Mesodermal cell (in vitro differentiated cells): ENCODE measurements around the gene BLCAP.
"Not testable (repeated sequence)": the region's sequence is repeated elsewhere in the genome, so short reads cannot be mapped to it uniquely, and the experiment has no call there.

Experiments
- H3K27ac ChIP-seq: 2 replicates; pipeline ENCODE4 v1.7.0; 2013; ENCODE audit warnings: mild to moderate bottlenecking, low read depth, low read length, moderate library complexity; ENCODE audit not compliant: severe bottlenecking
- H3K36me3 ChIP-seq: 2 replicates; pipeline ENCODE4 v1.7.1; 2013; ENCODE audit warnings: mild to moderate bottlenecking, low read length, moderate library complexity; ENCODE audit not compliant: control insufficient read depth, insufficient read depth
- H3K4me1 ChIP-seq: one replicate; pipeline ENCODE4 v1.7.1; 2013; ENCODE audit warnings: mild to moderate bottlenecking, low read length; ENCODE audit not compliant: insufficient read depth, control insufficient read depth, poor library complexity, severe bottlenecking
- H3K4me3 ChIP-seq: 2 replicates; pipeline ENCODE4 v1.7.0; 2013; ENCODE audit warnings: low read length, control low read depth, mild to moderate bottlenecking; ENCODE audit not compliant: insufficient read depth, poor library complexity, severe bottlenecking; ENCODE audit errors: extremely low read depth
- H3K9me3 ChIP-seq: 2 replicates; pipeline ENCODE4 v1.7.1; 2013; ENCODE audit warnings: mild to moderate bottlenecking, low read length, moderate library complexity; ENCODE audit not compliant: control insufficient read depth
- WGBS, 2 experiments: methylation state at CpG; one replicate each; pipeline ENCODE4 v1.1.5; 2013; ENCODE audit warnings: missing lambda C conversion rate in 2 of 2; ENCODE audit not compliant: insufficient coverage in 2 of 2; 5-methylcytosine and 5-hydroxymethylcytosine counted together

BLCAP gene

GRCh38 chr20:37494301-37494700, 33.4 kb downstream of the BLCAP start:
- no peaks in the 10 kb centered on the region for H3K4me1 ChIP-seq
- no peak overlapping the region for H3K27ac ChIP-seq
- WGBS, 2 experiments: 94 to 97% methylated on average over 8 of the region's 8 CpGs
- no peaks in the 10 kb centered on the region for H3K9me3 ChIP-seq
- H3K4me3 ChIP-seq: no peak overlapping the region
- peaks cover 12% of the 10 kb centered on the region for H3K36me3 ChIP-seq

- no peaks in the 10 kb centered on the region for H3K4me1 ChIP-seq
- no peak overlapping the region for H3K27ac ChIP-seq
- 67 to 77% methylated on average over 2 of the region's 2 CpGs for WGBS, 2 experiments
- peaks cover 12% of the 10 kb centered on the region for H3K36me3 ChIP-seq
- no peaks in the 10 kb centered on the region for H3K9me3 ChIP-seq
- H3K4me3 ChIP-seq: no peak overlapping the region
These were observed 34.7 kb downstream of the BLCAP start for GRCh38 chr20:37492945-37493344.

GRCh38 chr20:37492096-37492625, 35.5 kb downstream of the BLCAP start:
- 90 to 94% methylated on average over 3 to 5 of the region's 6 CpGs for WGBS, 2 experiments
- Histone ChIP-seq H3K4me3 (no peak overlapping the region), H3K9me3 (no peaks in the 10 kb centered on the region), H3K4me1 (no peaks in the 10 kb centered on the region), H3K27ac (no peak overlapping the region), H3K36me3 (peaks cover 12% of the 10 kb centered on the region)

- Histone ChIP-seq H3K36me3 (peaks cover 12% of the 10 kb centered on the region), H3K27ac (no peak overlapping the region), H3K9me3 (no peaks in the 10 kb centered on the region), H3K4me1 (no peaks in the 10 kb centered on the region), H3K4me3 (no peak overlapping the region)
- 83 to 85% methylated on average over 6 to 7 of the region's 7 CpGs for WGBS, 2 experiments
These were observed 36.9 kb downstream of the BLCAP start for GRCh38 chr20:37490663-37491350.

GRCh38 chr20:37486209-37486608, 41.5 kb downstream of the BLCAP start:
- 100% methylated on average over 1 of the region's 1 CpG for WGBS, 2 experiments
- H3K9me3 ChIP-seq: peaks cover 12% of the 10 kb centered on the region
- not testable (repeated sequence) for H3K4me3 ChIP-seq, H3K4me1 ChIP-seq, H3K36me3 ChIP-seq, H3K27ac ChIP-seq

- 75 to 100% methylated on average over 1 to 2 of the region's 3 CpGs for WGBS, 2 experiments
- H3K4me3 ChIP-seq: no peak overlapping the region
- H3K9me3 ChIP-seq: peaks cover 12% of the 10 kb centered on the region
- H3K27ac ChIP-seq: no peak overlapping the region
- no peaks in the 10 kb centered on the region for H3K4me1 ChIP-seq
- H3K36me3 ChIP-seq: no peaks in the 10 kb centered on the region
These were observed 43.3 kb downstream of the BLCAP start for GRCh38 chr20:37484331-37484730.

- H3K4me3 ChIP-seq: no peak overlapping the region
- WGBS, 2 experiments: 96 to 100% methylated on average over 3 of the region's 5 CpGs
- H3K4me1 ChIP-seq: no peaks in the 10 kb centered on the region
- H3K9me3 ChIP-seq: peaks cover 12% of the 10 kb centered on the region
- H3K36me3 ChIP-seq: no peaks in the 10 kb centered on the region
- H3K27ac ChIP-seq: no peak overlapping the region
These were observed 46.1 kb downstream of the BLCAP start for GRCh38 chr20:37481610-37482009.

- no peaks in the 10 kb centered on the region for H3K36me3 ChIP-seq
- H3K4me1 ChIP-seq: no peaks in the 10 kb centered on the region
- peaks cover 12% of the 10 kb centered on the region for H3K9me3 ChIP-seq
- H3K27ac ChIP-seq: no peak overlapping the region
- 84 to 100% methylated on average over 1 of the region's 1 CpG for WGBS, 2 experiments
- no peak overlapping the region for H3K4me3 ChIP-seq
These were observed 46.8 kb downstream of the BLCAP start for GRCh38 chr20:37480919-37481318.

GRCh38 chr20:37479925-37480691, 47.6 kb downstream of the BLCAP start:
- WGBS, 2 experiments: 92 to 95% methylated on average over 9 of the region's 9 CpGs

GRCh38 chr20:37479266-37479665, 48.4 kb downstream of the BLCAP start:
- no peak overlapping the region for H3K4me3 ChIP-seq
- WGBS, 2 experiments: 85 to 94% methylated on average over 5 to 6 of the region's 6 CpGs
- no peaks in the 10 kb centered on the region for H3K4me1 ChIP-seq
- no peak overlapping the region for H3K27ac ChIP-seq
- no peaks in the 10 kb centered on the region for H3K36me3 ChIP-seq
- H3K9me3 ChIP-seq: peaks cover 12% of the 10 kb centered on the region

More at GRCh38 chr20:37479925-37480691, 47.6 kb downstream of the BLCAP start:
- H3K4me3 ChIP-seq: no peak overlapping the region
- H3K4me1 ChIP-seq: no peaks in the 10 kb centered on the region
- peaks cover 12% of the 10 kb centered on the region for H3K9me3 ChIP-seq
- H3K36me3 ChIP-seq: no peaks in the 10 kb centered on the region
- no peak overlapping the region for H3K27ac ChIP-seq

- Histone ChIP-seq H3K36me3 (no peaks in the 10 kb centered on the region), H3K9me3 (peaks cover 5% of the 10 kb centered on the region), H3K4me3 (no peak overlapping the region), H3K4me1 (no peaks in the 10 kb centered on the region), H3K27ac (no peak overlapping the region)
- WGBS, 2 experiments: no CpG with 5 or more reads among the region's 3 CpGs
These were observed 50.6 kb downstream of the BLCAP start for GRCh38 chr20:37477041-37477440.
